Measurements from ENCODE around the gene HTT-AS. TPM values are rescaled to one million over a fixed set of nuclear protein-coding genes. Genes with fewer than 3 reads are reported as not detected.

Gene HTT-AS
- total and polyA plus RNA-seq, 2 of the 13 experiments (the other 11 are each of a cell fraction or from before 2014, with no cell fraction given) = not detected

DNA sequence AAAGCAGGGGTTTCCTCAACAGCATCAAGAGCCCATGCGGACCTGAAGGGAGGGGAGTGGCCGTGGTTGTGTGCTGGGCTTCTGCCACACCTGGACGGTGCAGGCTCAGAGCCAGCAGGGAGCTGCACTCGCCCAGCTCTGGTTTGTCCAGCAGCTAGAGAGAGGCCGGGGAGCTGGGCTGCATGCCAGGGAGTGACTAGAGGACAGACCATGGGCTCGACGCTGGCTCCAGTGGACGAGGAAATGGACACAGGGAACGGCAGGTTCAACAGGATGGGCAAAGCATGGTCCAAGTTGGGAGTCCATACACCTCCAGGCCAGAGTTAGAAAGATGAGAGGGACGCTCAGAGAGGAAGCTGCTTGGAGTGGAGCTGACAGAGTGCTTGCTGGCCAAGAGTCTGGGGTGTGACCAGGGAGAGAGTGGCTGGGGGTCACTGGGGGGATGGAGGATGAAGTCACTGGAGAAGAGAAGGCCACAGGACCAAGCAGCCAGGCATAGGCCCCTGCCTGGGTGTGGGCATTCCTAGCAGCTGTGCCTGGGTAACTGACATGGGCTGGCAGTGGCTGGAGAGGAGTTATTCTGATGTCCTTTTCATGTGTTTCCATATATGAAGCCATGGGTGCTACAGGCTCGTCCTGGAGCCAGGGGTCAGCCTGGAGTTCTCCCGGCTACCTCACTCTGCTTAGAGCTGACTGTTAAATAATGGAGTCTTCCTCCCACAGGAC, 42.8 kb downstream of the HTT-AS start (continued):
- TF ChIP-seq, protein P1, sequence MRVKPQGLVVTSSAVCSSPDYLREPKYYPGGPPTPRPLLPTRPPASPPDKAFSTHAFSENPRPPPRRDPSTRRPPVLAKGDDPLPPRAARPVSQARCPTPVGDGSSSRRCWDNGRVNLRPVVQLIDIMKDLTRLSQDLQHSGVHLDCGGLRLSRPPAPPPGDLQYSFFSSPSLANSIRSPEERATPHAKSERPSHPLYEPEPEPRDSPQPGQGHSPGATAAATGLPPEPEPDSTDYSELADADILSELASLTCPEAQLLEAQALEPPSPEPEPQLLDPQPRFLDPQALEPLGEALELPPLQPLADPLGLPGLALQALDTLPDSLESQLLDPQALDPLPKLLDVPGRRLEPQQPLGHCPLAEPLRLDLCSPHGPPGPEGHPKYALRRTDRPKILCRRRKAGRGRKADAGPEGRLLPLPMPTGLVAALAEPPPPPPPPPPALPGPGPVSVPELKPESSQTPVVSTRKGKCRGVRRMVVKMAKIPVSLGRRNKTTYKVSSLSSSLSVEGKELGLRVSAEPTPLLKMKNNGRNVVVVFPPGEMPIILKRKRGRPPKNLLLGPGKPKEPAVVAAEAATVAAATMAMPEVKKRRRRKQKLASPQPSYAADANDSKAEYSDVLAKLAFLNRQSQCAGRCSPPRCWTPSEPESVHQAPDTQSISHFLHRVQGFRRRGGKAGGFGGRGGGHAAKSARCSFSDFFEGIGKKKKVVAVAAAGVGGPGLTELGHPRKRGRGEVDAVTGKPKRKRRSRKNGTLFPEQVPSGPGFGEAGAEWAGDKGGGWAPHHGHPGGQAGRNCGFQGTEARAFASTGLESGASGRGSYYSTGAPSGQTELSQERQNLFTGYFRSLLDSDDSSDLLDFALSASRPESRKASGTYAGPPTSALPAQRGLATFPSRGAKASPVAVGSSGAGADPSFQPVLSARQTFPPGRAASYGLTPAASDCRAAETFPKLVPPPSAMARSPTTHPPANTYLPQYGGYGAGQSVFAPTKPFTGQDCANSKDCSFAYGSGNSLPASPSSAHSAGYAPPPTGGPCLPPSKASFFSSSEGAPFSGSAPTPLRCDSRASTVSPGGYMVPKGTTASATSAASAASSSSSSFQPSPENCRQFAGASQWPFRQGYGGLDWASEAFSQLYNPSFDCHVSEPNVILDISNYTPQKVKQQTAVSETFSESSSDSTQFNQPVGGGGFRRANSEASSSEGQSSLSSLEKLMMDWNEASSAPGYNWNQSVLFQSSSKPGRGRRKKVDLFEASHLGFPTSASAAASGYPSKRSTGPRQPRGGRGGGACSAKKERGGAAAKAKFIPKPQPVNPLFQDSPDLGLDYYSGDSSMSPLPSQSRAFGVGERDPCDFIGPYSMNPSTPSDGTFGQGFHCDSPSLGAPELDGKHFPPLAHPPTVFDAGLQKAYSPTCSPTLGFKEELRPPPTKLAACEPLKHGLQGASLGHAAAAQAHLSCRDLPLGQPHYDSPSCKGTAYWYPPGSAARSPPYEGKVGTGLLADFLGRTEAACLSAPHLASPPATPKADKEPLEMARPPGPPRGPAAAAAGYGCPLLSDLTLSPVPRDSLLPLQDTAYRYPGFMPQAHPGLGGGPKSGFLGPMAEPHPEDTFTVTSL (CRISPR knock-in tag; IDR thresholded peaks at IDR 0.05; ENCODE audit: borderline replicate concordance) = no peak
- TF ChIP-seq ZSCAN12 (CRISPR knock-in tag; IDR thresholded peaks at IDR 0.05) (no peak), CEBPG (CRISPR knock-in tag; IDR thresholded peaks at IDR 0.05) (no peak), SCMH1 (CRISPR knock-in tag; IDR thresholded peaks at IDR 0.05; ENCODE audit: borderline replicate concordance) (no peak), ZNF557 (CRISPR knock-in tag; IDR thresholded peaks at IDR 0.05) (no peak)
